B cell (primary cell): ENCODE results near the gene COQ10B.

Experiments used
- CTCF ChIP-seq: fragments of 200-600 bp; IDR thresholded peaks from one replicate; pipeline ENCODE4 v1.8.0; 2022; ENCODE audit warnings: antibody characterized with exemption, mild to moderate bottlenecking
- EZH2 ChIP-seq: IDR thresholded peaks from 2 replicates; pipeline ENCODE4 v1.6.1; 2012; ENCODE audit warnings: borderline replicate concordance, low read depth, mild to moderate bottlenecking, moderate library complexity, low read length; ENCODE audit not compliant: insufficient read depth, poor library complexity, severe bottlenecking

- TF ChIP-seq CTCF (no peak), EZH2 (no peak)
Observed at GRCh38 chr2:197464175-197464574, 10.8 kb downstream of the COQ10B start.
